Stimulated activated CD4-positive, alpha-beta T cell treated with anti-CD3 and anti-CD28 coated beads, TNF-alpha, amount 100 ng/mL, for 1 hour (primary cell): Measurements from ENCODE around the gene ADCY10.
"Not testable (repeated sequence)": the region's sequence is repeated elsewhere in the genome, so short reads cannot be mapped to it uniquely, and the experiment has no call there.

Experiments
- DNase-seq, 3 donors: peaks; one replicate each; pipeline ENCODE4 v3.0.0-alpha.2; 2020; ENCODE audit warnings: low read depth in 3 of 3, low spot score in 1 of 3

ADCY10 gene, protein sequence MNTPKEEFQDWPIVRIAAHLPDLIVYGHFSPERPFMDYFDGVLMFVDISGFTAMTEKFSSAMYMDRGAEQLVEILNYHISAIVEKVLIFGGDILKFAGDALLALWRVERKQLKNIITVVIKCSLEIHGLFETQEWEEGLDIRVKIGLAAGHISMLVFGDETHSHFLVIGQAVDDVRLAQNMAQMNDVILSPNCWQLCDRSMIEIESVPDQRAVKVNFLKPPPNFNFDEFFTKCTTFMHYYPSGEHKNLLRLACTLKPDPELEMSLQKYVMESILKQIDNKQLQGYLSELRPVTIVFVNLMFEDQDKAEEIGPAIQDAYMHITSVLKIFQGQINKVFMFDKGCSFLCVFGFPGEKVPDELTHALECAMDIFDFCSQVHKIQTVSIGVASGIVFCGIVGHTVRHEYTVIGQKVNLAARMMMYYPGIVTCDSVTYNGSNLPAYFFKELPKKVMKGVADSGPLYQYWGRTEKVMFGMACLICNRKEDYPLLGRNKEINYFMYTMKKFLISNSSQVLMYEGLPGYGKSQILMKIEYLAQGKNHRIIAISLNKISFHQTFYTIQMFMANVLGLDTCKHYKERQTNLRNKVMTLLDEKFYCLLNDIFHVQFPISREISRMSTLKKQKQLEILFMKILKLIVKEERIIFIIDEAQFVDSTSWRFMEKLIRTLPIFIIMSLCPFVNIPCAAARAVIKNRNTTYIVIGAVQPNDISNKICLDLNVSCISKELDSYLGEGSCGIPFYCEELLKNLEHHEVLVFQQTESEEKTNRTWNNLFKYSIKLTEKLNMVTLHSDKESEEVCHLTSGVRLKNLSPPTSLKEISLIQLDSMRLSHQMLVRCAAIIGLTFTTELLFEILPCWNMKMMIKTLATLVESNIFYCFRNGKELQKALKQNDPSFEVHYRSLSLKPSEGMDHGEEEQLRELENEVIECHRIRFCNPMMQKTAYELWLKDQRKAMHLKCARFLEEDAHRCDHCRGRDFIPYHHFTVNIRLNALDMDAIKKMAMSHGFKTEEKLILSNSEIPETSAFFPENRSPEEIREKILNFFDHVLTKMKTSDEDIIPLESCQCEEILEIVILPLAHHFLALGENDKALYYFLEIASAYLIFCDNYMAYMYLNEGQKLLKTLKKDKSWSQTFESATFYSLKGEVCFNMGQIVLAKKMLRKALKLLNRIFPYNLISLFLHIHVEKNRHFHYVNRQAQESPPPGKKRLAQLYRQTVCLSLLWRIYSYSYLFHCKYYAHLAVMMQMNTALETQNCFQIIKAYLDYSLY (N-terminal part only)

DNA sequence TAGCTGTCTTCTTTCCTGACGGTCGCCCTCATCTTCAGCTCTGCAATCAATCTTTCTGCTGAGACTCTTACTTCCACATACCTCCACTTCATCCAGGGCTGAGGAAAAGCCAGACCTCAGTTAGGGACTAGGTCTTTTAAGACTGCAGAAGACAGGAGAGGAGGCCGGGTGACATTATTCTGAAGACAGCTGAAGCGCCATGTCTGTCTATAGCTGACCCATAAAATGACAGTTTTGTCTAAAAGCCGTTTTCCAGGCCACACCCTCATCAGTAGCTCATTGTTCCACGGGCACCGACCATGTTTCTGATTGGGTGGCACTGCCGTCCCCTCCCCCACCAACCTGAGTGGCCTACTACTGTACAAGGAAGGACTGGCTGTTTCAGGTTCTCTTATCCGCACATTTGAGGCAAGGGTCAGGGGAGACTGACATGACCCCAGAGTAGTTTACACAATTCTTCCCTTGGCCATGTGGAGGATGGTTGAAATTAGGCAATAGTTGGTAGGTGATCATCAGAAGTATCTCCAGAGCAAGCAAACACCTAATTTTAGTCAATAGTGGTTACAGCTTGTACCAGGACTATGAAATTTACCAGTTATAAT, at the start of gene ADCY10:
Gene ADCY10 (minus strand): TSS at position 240 of the 602 bp plus-strand sequence. CDS start 8,994 bp downstream, outside the sequence.
- DNase-seq, result no peak

DNA sequence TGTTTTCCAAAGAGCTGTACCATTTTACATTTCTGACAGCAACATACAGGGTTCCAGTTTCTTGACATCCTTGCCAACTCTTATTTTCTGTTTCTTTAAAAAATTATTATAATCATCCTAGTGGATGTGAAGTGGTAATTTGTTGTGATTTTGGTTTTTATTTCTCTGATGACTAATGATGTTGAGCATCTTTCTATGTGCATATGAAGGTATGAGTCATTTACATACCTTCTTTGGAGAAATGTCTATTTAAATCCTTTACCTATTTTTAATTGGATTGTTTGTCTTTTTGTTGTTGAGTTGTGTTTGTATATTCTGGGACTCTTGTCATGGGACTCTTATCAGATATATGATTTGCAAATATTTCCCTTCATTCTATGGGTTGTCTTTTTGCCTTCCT, 43.8 kb upstream of the ADCY10 start:
- no peak for DNase-seq

DNA sequence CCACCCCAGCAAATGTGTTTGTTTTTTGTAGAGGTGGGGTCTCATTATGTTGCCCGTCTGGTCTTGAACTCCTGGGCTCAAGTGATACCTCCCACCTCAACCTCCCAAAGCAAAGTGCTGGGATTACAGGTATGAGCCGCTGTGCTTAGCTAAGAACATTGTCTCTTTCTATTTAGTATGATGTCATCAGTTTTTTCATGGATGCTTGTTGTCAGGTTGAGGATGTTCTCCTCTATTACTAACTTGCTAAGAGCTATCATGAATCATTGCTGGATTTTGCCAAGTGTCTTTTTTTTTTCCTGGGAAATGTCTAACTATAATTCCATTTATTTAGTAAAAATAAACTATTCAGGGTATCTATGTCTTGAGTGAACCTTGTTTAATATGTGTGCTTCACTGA, 42.0 kb upstream of the ADCY10 start:
- no peak for DNase-seq

DNA sequence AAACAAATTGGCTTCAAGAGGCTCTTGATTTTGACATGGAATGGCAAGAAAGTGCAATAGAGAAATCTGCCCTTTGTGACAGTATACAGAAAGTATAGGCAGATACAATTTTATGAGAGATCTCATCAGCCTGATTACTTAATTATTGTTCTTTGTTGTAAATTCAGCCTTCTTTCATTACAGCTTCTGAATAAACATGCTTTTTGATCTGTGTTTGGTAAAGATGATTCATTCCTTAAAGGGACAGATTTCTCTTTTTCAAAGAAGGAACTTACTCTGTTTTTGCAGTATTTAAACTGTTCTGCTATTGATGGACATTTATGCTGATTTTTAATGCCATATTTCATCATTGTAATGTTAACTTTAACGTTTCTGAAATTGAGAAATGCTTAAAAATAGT, 36.6 kb upstream of the ADCY10 start:
- no peak for DNase-seq

DNA sequence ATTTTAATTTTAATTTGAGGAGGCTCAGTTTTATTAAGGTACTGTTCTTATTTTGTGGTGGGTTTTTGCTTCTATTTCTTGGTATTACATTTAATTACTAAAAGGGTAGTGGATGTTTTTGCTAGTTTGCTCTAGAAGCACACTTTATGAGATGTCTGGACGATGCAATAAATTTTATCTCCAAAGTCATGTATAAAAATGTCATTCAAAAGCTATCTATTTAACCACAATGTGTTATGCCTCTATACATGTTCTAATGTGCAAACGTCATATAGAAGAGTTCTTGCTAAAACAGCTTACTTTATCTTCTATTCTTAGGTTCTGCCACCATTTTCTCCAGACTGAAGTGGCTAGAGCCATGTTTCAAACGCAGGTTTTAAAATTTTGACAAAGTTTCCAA, 35.9 kb upstream of the ADCY10 start:
- no peak for DNase-seq

DNA sequence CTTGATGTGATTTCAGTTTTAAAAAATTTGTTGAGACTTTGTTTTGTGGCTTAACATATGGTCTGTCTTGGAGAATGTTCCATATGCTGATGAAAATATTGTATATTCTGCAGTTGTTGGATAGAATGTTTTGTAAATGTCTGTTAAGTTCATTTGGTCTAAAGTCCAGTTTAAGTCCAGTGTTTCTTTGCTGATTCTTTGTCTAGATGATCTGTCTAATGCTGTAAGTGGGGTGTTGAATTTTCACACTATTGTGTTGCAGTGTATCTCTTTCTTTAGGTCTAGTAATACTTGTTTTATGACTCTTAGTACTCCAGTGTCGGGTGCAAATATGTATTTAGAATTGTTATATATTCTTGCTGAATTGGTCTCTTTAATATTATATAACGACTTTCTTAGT, 33.8 kb upstream of the ADCY10 start:
- no peak for DNase-seq

DNA sequence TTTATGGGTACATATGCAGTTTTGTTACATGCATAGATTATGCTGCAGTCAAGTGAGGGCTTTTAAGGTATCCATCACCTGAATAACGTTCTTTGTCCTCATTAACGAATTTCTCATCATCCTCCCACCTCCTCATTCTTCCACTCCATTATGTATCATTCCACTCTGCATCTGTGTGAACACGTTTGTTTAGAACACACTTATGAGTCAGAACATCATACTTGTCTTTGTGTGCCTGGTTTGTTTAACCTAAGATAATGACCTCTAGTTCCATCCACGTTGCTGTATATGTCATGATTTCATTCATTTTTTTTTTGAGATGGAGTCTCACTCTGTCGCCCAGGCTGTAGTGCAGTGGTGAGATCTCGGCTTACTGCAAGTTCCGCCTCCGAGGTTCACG, 29.6 kb upstream of the ADCY10 start:
- no peak for DNase-seq

DNA sequence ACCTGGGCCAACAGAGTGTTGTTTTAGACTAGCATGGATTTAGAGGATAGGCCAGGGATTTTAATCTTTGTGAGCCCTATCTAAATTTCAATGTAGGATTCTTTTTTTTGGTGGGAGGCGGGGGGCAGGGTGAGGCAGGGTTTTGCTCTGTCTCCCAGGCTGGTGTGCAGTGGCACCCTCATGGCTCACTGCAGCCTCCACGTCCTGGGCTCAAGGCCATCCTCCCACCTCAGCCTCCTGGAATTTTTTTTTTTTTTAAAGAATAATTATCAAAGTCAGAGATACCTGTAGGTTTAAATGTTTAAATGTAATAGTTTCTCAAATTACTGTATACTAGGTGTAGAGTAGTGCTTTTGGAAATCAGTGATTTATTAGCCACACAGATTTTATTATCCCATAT, 26.3 kb upstream of the ADCY10 start:
- DNase-seq, result no peak

DNA sequence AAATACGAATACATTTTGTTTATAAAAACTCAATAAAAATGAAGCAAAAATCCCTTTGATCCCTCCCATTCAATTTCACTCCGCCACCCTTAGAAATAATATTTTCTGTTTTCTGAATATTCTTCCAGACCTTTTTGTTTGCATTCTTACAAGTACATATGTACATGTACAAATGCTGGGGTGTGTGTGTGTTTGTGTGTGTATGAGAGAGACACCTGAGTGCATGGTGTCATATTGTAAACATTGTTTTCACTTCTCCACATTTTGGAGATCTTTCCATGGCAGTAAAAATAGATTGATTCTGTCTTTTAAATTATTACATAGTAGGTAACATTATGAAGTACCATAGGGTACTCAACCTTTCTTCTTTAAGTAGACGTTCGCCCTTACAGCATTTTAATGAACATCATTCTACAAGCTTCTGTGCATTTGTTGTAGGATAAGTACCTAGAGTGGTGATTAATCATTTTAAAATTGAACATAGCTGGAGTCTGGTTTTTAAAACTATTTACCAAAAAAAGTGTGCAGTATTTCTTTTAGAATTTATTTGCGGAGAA, 24.2 kb upstream of the ADCY10 start:
- DNase-seq, result no peak

DNA sequence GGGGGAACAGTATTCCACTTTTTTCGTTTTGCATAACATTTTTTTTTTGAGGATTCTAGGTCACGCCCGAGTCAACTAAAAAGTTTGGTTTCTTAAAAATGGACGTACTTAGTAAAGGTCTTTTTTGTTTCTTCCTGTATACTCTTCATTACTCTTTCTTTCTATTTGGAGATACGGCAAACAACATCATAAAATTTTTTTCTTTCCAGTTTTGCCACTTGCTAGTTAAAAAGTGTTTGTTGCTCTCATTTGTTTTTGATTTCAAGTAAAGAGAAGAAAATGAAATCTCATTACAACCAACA, 23.7 kb upstream of the ADCY10 start:
- no peak for DNase-seq

DNA sequence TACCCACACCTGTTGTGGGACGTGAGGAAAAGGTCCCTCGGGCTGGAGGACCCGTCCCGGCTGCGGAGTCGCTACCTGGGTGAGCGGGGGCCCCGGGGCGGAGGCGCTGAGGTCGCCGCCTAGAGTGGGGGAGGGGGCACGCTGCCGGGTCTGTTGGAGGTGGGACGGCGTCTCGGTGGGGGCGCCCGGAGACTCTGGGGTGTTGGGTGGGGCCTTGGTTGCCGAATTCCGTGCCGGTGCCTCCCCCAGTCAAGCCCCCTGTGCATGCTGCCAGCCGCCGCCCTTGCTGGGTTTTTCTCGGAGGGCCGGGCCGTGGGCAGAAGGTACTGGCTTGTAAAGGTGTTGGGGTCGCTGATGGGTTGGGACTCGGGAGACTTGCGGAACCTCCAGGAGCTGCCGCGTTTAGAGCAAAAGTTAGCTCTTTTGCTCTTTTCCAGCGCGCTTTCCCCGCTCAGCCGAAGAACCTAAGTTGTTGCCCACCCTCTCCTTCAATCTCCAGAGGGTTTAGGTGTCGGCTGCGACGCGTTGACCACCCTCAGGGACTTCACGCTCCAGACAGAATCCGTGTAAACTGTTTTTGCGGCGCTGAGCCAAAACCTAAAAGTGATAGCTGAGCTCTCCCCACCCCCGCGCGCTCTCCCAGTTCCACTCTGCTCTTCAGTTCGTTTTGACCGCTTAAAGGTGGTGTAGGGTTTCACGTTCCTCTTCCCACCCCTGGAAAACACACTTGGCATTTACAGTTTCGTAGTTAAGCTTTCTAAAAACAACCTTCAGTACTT, 23.2 kb upstream of the ADCY10 start, which contains the start of gene MPC2:
Gene MPC2 (minus strand): TSS at position 143 of the 779 bp plus-strand sequence. CDS start 1,231 bp downstream, outside the sequence.
- DNase-seq, result peak in 2 of 3 donors; percentile 6 to 42

DNA sequence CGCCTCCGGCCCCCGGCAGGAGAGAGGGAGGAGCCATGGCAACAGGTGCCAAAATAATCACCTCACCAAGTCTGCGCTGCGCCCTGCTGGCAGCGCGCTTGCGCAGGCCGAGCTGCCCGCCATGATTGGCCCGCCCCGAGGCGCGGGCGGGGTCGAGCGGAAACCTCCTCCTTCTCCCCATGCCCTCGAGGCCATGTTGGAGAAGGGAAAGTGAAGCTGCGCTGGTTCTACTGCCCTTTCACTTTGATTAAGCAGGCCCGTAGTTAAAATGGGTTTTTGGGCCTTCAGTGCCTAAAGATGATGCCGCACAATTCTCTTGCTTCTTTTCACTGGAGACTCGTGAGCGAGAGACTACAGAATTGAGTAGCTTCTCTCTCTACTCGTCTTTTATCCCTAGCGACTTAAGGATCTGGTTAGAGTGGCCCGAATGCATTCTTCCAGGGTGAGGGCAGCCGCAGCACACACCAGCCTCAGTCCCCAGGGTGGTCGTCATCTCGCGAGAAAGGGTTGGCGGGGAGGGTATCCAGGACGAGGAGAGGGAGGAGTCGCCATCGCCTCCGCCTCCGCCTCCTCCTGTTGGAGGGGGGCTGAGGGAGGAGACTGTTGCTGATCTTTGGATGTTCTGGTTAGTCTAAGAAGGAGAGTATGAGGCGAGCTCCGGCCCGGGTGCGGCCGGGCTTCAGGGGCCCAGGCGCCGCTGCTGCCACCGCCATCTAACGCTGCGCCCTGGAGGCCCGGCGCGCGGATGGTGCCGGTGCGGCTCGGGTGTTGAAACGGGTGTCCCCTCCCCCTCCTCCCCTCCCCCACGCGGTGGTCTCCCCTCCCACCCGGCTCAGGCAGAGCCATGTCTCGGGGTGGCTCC, 22.4 kb upstream of the ADCY10 start, which contains the start of gene DCAF6:
Gene DCAF6 (plus strand): TSS at position 616 of the 862 bp plus-strand sequence. CDS start 229 bp downstream, at position 845.
- DNase-seq, result peak; percentile 89 to 93 (median 92)

DNA sequence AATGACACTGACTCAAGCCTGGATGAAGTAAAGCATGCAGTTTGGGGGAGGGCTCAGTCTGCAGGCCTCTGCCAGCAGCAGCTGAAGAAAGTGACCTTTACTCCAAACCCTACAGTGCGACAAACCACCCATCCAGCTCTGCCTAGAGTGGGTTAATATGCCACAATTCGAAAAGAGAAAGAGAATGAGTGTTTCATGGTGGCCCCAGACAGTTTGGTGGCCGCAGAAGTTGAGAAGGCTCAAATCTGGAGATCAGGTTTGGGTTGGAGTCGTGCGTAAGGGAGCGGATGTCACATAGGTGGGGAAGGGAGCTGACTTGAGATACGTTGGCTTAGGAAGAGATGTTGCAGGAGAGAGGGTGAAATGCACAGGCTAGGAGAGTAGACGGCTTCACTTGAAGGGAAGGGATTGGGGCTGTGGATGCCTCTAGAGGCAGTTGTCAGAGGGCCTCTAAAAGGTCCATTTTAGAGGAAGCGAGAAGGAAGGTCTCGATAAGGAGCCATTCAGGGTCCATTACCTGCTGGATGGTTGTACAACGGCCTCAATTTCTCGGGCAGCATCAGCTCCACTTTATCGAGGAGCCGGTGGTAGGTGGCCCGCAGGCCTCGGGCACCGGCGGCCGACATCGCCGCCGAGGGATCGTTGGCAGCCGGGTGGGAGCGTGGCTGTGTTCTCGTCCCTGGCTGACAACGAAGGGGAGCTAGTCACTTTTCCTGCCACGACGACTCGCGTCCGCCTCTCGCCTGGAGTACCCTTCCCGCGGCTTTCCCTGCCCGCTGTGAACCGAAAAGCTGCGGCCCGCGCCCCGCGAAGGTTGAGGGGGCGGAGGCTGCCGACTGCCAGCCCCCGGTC, 21.5 kb upstream of the ADCY10 start:
- peak in 1 of 3 donors; percentile 8 for DNase-seq

DNA sequence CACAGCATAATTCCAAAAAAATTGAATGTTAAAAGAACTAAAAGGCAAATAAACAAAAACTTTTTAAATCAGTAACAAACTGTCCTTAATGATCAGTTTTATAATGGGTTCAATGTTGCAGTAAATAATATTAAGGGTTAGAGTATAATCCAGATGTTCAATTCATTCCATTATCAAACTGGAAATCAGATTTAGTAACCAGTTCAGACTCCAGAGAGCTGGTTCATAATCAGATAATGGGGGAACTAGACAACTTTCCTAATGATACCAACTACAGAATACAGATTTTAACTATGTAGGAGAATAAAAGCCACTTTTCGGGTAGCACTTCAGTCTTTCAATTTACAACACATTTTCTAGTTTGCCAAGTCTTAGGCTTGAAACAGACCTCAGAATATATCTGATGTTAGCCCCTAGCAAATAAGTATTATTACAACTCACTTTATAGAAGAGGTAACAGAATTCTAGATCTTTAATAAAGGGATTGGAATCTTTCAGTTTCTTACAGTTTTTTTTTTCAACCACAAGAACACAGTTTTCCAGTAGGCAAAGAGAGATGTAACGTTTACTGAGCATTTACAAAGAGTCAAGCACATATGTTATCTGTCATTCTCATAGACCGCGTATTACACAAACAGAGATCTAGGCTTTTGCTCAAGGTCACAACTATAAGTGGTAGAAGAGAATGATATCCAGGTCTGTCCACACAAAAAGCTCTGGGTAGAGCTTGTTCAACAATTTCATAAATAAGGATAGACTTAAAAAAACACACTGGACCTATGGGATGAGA, 20.7 kb upstream of the ADCY10 start:
- no peak for DNase-seq

DNA sequence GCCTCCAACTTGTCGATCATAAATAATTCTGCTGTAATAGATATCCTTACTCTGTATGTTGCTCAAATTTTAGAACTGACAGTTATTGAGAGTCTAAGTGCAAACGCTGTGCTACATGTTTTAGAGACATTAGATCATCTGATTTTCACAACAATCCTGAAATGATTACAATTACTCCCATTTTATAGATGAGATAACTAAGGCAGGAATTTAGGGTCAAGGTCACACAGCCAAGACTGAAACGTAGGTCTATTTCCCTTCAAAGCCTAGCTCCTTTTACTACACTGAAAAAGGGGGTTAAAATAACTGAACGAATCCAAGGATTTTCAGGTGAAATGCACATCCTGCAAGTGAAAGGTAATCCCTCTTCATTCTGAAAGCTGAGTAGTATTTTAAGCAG, 19.9 kb upstream of the ADCY10 start:
- no peak for DNase-seq

DNA sequence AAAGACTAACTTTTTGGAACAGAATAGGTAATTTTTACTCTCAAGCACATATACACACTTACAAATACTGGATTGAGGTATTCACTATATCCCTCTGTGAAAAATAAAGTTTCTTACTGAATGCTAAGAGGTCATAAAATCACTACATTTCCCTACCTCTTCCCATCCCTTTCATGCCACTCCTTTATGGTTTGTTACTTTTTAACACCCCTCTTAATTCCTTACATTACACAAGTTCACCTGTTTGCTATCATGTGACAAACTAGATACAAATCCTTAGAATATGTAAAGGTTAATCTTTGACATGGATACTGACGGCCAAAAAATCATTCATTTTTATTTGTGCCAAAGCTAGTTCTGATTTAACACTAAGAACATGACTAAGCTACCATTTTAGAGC, 15.8 kb upstream of the ADCY10 start:
- no peak for DNase-seq

DNA sequence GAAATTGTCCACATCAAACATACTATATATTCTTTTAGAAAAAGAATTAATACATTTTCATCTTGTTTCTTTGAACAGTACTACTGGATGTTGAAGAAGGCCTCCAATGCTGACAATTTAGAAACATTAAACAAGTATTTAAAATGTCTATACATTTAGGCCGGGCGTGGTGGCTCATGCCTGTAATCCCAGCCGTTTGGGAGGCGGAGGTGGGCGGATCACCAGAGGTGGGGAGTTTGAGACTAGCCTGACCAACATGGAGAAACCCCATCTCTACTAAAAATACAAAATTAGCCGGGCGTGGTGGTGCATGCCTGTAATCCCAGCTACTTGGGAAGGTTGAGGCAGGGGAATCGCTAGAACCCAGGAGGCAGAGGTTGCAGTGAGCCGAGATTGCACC, 15.0 kb upstream of the ADCY10 start:
- not testable (repeated sequence) for DNase-seq
